ENCODE results near the gene ITPK1.

ITPK1 gene

GRCh38 chr14:93085911-93086310 is 29.8 kb downstream of the ITPK1 start:
- Histone ChIP-seq H3K36me3 (ENCODE audit: control insufficient read depth, insufficient read depth, low read length) (no peaks in the 10 kb centered on the region), H3K27me3 (replicated peaks; ENCODE audit: control insufficient read depth, insufficient read depth, low read length, poor library complexity, severe bottlenecking) (no peaks in the 10 kb centered on the region), H3K4me3 (ENCODE audit: insufficient read depth, low read depth, low read length, poor library complexity, severe bottlenecking) (no peak overlapping the region), H3K9me3 (ENCODE audit: control insufficient read depth, low read length) (no peaks in the 10 kb centered on the region), H3K27ac (ENCODE audit: insufficient read depth, low read length, poor library complexity, severe bottlenecking) (no peak overlapping the region), H3K4me1 (ENCODE audit: control insufficient read depth, insufficient read depth, low read length, poor library complexity, severe bottlenecking) (peaks cover 12% of the 10 kb centered on the region)
- DNase-seq, result no peak

GRCh38 chr14:93084866-93085857 is 30.6 kb downstream of the ITPK1 start:
- Histone ChIP-seq H3K27ac (ENCODE audit: insufficient read depth, low read length, poor library complexity, severe bottlenecking) (no peak overlapping the region), H3K9me3 (ENCODE audit: control insufficient read depth, low read length) (no peaks in the 10 kb centered on the region), H3K36me3 (ENCODE audit: control insufficient read depth, insufficient read depth, low read length) (no peaks in the 10 kb centered on the region), H3K4me1 (ENCODE audit: control insufficient read depth, insufficient read depth, low read length, poor library complexity, severe bottlenecking) (peaks cover 12% of the 10 kb centered on the region), H3K4me3 (ENCODE audit: insufficient read depth, low read depth, low read length, poor library complexity, severe bottlenecking) (no peak overlapping the region), H3K27me3 (replicated peaks; ENCODE audit: control insufficient read depth, insufficient read depth, low read length, poor library complexity, severe bottlenecking) (no peaks in the 10 kb centered on the region)
- DNase-seq, result no peak

- no peaks in the 10 kb centered on the region for H3K36me3 ChIP-seq (ENCODE audit: control insufficient read depth, insufficient read depth, low read length)
- no peak overlapping the region for H3K27ac ChIP-seq (ENCODE audit: insufficient read depth, low read length, poor library complexity, severe bottlenecking)
- peaks cover 12% of the 10 kb centered on the region for H3K4me1 ChIP-seq (ENCODE audit: control insufficient read depth, insufficient read depth, low read length, poor library complexity, severe bottlenecking)
- H3K9me3 ChIP-seq (ENCODE audit: control insufficient read depth, low read length), result no peaks in the 10 kb centered on the region
- H3K4me3 ChIP-seq (ENCODE audit: insufficient read depth, low read depth, low read length, poor library complexity, severe bottlenecking), result no peak overlapping the region
- no peak for DNase-seq
- no peaks in the 10 kb centered on the region for H3K27me3 ChIP-seq (replicated peaks; ENCODE audit: control insufficient read depth, insufficient read depth, low read length, poor library complexity, severe bottlenecking)
These were observed 31.3 kb downstream of the ITPK1 start for GRCh38 chr14:93084402-93084801.

GRCh38 chr14:93083917-93084316 is 31.8 kb downstream of the ITPK1 start:
- no peak for DNase-seq
- Histone ChIP-seq H3K27ac (ENCODE audit: insufficient read depth, low read length, poor library complexity, severe bottlenecking) (no peak overlapping the region), H3K9me3 (ENCODE audit: control insufficient read depth, low read length) (no peaks in the 10 kb centered on the region), H3K36me3 (ENCODE audit: control insufficient read depth, insufficient read depth, low read length) (no peaks in the 10 kb centered on the region), H3K4me3 (ENCODE audit: insufficient read depth, low read depth, low read length, poor library complexity, severe bottlenecking) (no peak overlapping the region), H3K27me3 (replicated peaks; ENCODE audit: control insufficient read depth, insufficient read depth, low read length, poor library complexity, severe bottlenecking) (no peaks in the 10 kb centered on the region), H3K4me1 (ENCODE audit: control insufficient read depth, insufficient read depth, low read length, poor library complexity, severe bottlenecking) (peaks cover 12% of the 10 kb centered on the region)

GRCh38 chr14:93082576-93083001 is 33.1 kb downstream of the ITPK1 start:
- no peak for DNase-seq
- Histone ChIP-seq H3K9me3 (ENCODE audit: control insufficient read depth, low read length) (no peaks in the 10 kb centered on the region), H3K27me3 (replicated peaks; ENCODE audit: control insufficient read depth, insufficient read depth, low read length, poor library complexity, severe bottlenecking) (no peaks in the 10 kb centered on the region), H3K36me3 (ENCODE audit: control insufficient read depth, insufficient read depth, low read length) (no peaks in the 10 kb centered on the region), H3K27ac (ENCODE audit: insufficient read depth, low read length, poor library complexity, severe bottlenecking) (no peak overlapping the region), H3K4me1 (ENCODE audit: control insufficient read depth, insufficient read depth, low read length, poor library complexity, severe bottlenecking) (peaks cover 12% of the 10 kb centered on the region), H3K4me3 (ENCODE audit: insufficient read depth, low read depth, low read length, poor library complexity, severe bottlenecking) (no peak overlapping the region)

GRCh38 chr14:93081876-93082570 is 33.7 kb downstream of the ITPK1 start:
- Histone ChIP-seq H3K36me3 (ENCODE audit: control insufficient read depth, insufficient read depth, low read length) (no peaks in the 10 kb centered on the region), H3K27me3 (replicated peaks; ENCODE audit: control insufficient read depth, insufficient read depth, low read length, poor library complexity, severe bottlenecking) (no peaks in the 10 kb centered on the region), H3K4me3 (ENCODE audit: insufficient read depth, low read depth, low read length, poor library complexity, severe bottlenecking) (no peak overlapping the region), H3K4me1 (ENCODE audit: control insufficient read depth, insufficient read depth, low read length, poor library complexity, severe bottlenecking) (peaks cover 12% of the 10 kb centered on the region), H3K27ac (ENCODE audit: insufficient read depth, low read length, poor library complexity, severe bottlenecking) (peak overlapping the region; percentile 14), H3K9me3 (ENCODE audit: control insufficient read depth, low read length) (no peaks in the 10 kb centered on the region)
- DNase-seq, result no peak

- Histone ChIP-seq H3K27me3 (replicated peaks; ENCODE audit: control insufficient read depth, insufficient read depth, low read length, poor library complexity, severe bottlenecking) (no peaks in the 10 kb centered on the region), H3K27ac (ENCODE audit: insufficient read depth, low read length, poor library complexity, severe bottlenecking) (no peak overlapping the region), H3K4me1 (ENCODE audit: control insufficient read depth, insufficient read depth, low read length, poor library complexity, severe bottlenecking) (peaks cover 12% of the 10 kb centered on the region)
These were observed 35.8 kb downstream of the ITPK1 start for GRCh38 chr14:93079865-93080403.

GRCh38 chr14:93079321-93079720 is 36.4 kb downstream of the ITPK1 start:
- H3K4me3 ChIP-seq (ENCODE audit: insufficient read depth, low read depth, low read length, poor library complexity, severe bottlenecking), result no peak overlapping the region
- no peaks in the 10 kb centered on the region for H3K36me3 ChIP-seq (ENCODE audit: control insufficient read depth, insufficient read depth, low read length)
- H3K4me1 ChIP-seq (ENCODE audit: control insufficient read depth, insufficient read depth, low read length, poor library complexity, severe bottlenecking), result peaks cover 12% of the 10 kb centered on the region
- H3K27ac ChIP-seq (ENCODE audit: insufficient read depth, low read length, poor library complexity, severe bottlenecking), result no peak overlapping the region
- DNase-seq, result no peak
- H3K27me3 ChIP-seq (replicated peaks; ENCODE audit: control insufficient read depth, insufficient read depth, low read length, poor library complexity, severe bottlenecking), result no peaks in the 10 kb centered on the region
- no peaks in the 10 kb centered on the region for H3K9me3 ChIP-seq (ENCODE audit: control insufficient read depth, low read length)

More at GRCh38 chr14:93079865-93080403, 35.8 kb downstream of the ITPK1 start:
- H3K36me3 ChIP-seq (ENCODE audit: control insufficient read depth, insufficient read depth, low read length), result no peaks in the 10 kb centered on the region
- no peaks in the 10 kb centered on the region for H3K9me3 ChIP-seq (ENCODE audit: control insufficient read depth, low read length)
- DNase-seq, result no peak
- H3K4me3 ChIP-seq (ENCODE audit: insufficient read depth, low read depth, low read length, poor library complexity, severe bottlenecking), result no peak overlapping the region

- H3K9me3 ChIP-seq (ENCODE audit: control insufficient read depth, low read length), result no peaks in the 10 kb centered on the region
- H3K27ac ChIP-seq (ENCODE audit: insufficient read depth, low read length, poor library complexity, severe bottlenecking), result no peak overlapping the region
- H3K27me3 ChIP-seq (replicated peaks; ENCODE audit: control insufficient read depth, insufficient read depth, low read length, poor library complexity, severe bottlenecking), result no peaks in the 10 kb centered on the region
- no peak overlapping the region for H3K4me3 ChIP-seq (ENCODE audit: insufficient read depth, low read depth, low read length, poor library complexity, severe bottlenecking)
- DNase-seq, result no peak
- no peaks in the 10 kb centered on the region for H3K36me3 ChIP-seq (ENCODE audit: control insufficient read depth, insufficient read depth, low read length)
- peaks cover 12% of the 10 kb centered on the region for H3K4me1 ChIP-seq (ENCODE audit: control insufficient read depth, insufficient read depth, low read length, poor library complexity, severe bottlenecking)
These were observed 36.9 kb downstream of the ITPK1 start for GRCh38 chr14:93078870-93079269.

- H3K36me3 ChIP-seq (ENCODE audit: control insufficient read depth, insufficient read depth, low read length), result no peaks in the 10 kb centered on the region
- H3K27ac ChIP-seq (ENCODE audit: insufficient read depth, low read length, poor library complexity, severe bottlenecking), result no peak overlapping the region
- no peak overlapping the region for H3K4me3 ChIP-seq (ENCODE audit: insufficient read depth, low read depth, low read length, poor library complexity, severe bottlenecking)
- H3K9me3 ChIP-seq (ENCODE audit: control insufficient read depth, low read length), result no peaks in the 10 kb centered on the region
- no peak for DNase-seq
- H3K27me3 ChIP-seq (replicated peaks; ENCODE audit: control insufficient read depth, insufficient read depth, low read length, poor library complexity, severe bottlenecking), result no peaks in the 10 kb centered on the region
- peaks cover 4% of the 10 kb centered on the region for H3K4me1 ChIP-seq (ENCODE audit: control insufficient read depth, insufficient read depth, low read length, poor library complexity, severe bottlenecking)
These were observed 39.0 kb downstream of the ITPK1 start for GRCh38 chr14:93076755-93077154.

Data from effector memory CD4-positive, alpha-beta T cell (primary cell).